HG02763 (cell line): ENCODE data around the gene CAMK1D.

Source experiments
- ATAC-seq: cut with Tn5 transposase; IDR thresholded peaks from one replicate; pipeline ENCODE4 v1.9.1; 2021; ENCODE audit warnings: mild to moderate bottlenecking, moderate library complexity; ENCODE audit not compliant: unreplicated experiment

The CAMK1D gene

GRCh38 chr10:12642036-12642435 lies 292.7 kb downstream of the CAMK1D start:
- ATAC-seq: no peak

- no peak for ATAC-seq
Observed at GRCh38 chr10:12643279-12643678, 293.9 kb downstream of the CAMK1D start.

- ATAC-seq: no peak
Observed at GRCh38 chr10:12644380-12645144, 295.2 kb downstream of the CAMK1D start.

GRCh38 chr10:12645449-12645848 lies 296.1 kb downstream of the CAMK1D start:
- no peak for ATAC-seq

- ATAC-seq: no peak
Observed at GRCh38 chr10:12649012-12649584, 299.8 kb downstream of the CAMK1D start.

GRCh38 chr10:12650122-12650521 lies 300.8 kb downstream of the CAMK1D start:
- no peak for ATAC-seq

GRCh38 chr10:12650538-12651298 lies 301.4 kb downstream of the CAMK1D start:
- ATAC-seq: no peak

- ATAC-seq: no peak
Observed at GRCh38 chr10:12655940-12656339, 306.6 kb downstream of the CAMK1D start.

GRCh38 chr10:12656518-12657142 lies 307.3 kb downstream of the CAMK1D start:
- ATAC-seq: no peak

GRCh38 chr10:12657489-12657888 lies 308.1 kb downstream of the CAMK1D start:
- no peak for ATAC-seq

GRCh38 chr10:12658526-12658925 lies 309.2 kb downstream of the CAMK1D start:
- ATAC-seq: no peak

GRCh38 chr10:12659706-12660105 lies 310.4 kb downstream of the CAMK1D start:
- ATAC-seq: no peak

GRCh38 chr10:12660812-12661211 lies 311.5 kb downstream of the CAMK1D start:
- no peak for ATAC-seq

- no peak for ATAC-seq
Observed at GRCh38 chr10:12661671-12662070, 312.3 kb downstream of the CAMK1D start.

- ATAC-seq: no peak
Observed at GRCh38 chr10:12663863-12664262, 314.5 kb downstream of the CAMK1D start.

GRCh38 chr10:12665501-12665900 lies 316.2 kb downstream of the CAMK1D start:
- no peak for ATAC-seq

- ATAC-seq: no peak
Observed at GRCh38 chr10:12667052-12667451, 317.7 kb downstream of the CAMK1D start.

GRCh38 chr10:12668634-12669033 lies 319.3 kb downstream of the CAMK1D start:
- ATAC-seq: no peak

- no peak for ATAC-seq
Observed at GRCh38 chr10:12670004-12670403, 320.7 kb downstream of the CAMK1D start.

GRCh38 chr10:12675186-12675585 lies 325.8 kb downstream of the CAMK1D start:
- ATAC-seq: no peak

GRCh38 chr10:12679636-12680035 lies 330.3 kb downstream of the CAMK1D start:
- ATAC-seq: no peak
